ENCODE data around the gene PIEZO1. TPM values are rescaled to one million over a fixed set of nuclear protein-coding genes. Genes with fewer than 3 reads are reported as not detected.
A peak's percentile ranks its signal among the peaks of the same experiment; 100 is the strongest.

PIEZO1 gene
- total RNA-seq, 1 experiment from 2014 or later, result 391 TPM

DNA sequence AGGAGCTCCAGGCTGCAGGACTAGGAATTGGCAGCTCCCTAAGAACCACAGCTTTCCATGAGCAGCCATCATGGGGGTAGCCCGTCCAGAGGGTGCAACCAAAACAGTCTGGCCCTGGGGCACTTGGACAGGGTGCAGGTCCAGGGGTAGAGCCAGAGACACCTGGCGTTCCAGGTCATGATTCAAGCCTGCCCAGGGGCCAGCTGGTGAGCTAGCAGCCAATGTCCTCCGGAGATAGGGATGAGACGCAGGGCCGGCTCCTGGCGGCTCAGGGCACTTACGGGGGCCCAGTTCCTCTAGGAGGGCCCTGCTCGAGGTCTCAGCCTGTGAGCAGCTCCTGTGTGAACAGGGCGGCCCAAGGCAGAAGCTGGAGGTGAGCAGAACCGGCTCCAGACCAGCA, 22.1 kb downstream of the PIEZO1 start:
- no peaks in the 10 kb centered on the region for H3K27me3 ChIP-seq (ENCODE audit: insufficient read depth, low read depth)
- intact Hi-C loops (cut with micrococcal nuclease; ENCODE audit: unreplicated experiment), result loop anchor here (1.0 to 5.0 kb wide), 3 partner anchors 19 to 896 kb away; partner anchors contain the start of gene SLC7A5
- H3K79me2 ChIP-seq (ENCODE audit: low read depth), result peaks cover 87% of the 10 kb centered on the region
- no peak overlapping the region for H2AFZ ChIP-seq
- H3K36me3 ChIP-seq (ENCODE audit: low read depth), result no peaks in the 10 kb centered on the region
- DNase-seq, result peak; percentile 46 to 58
- peaks cover 77% of the 10 kb centered on the region for H3F3A ChIP-seq (ENCODE audit: insufficient read depth, low read depth)
- peak overlapping the region; percentile 63 for H3K27ac ChIP-seq
- peaks cover 98% of the 10 kb centered on the region for H3K4me1 ChIP-seq (replicated peaks; ENCODE audit: insufficient read depth)
- peak overlapping the region; percentile 83 for H3K4me2 ChIP-seq
- no TSS peak for BruUV-seq (replicated peaks)
- peak overlapping the region; percentile 49; the same call in 1 of the 2 replicates for H3K4me3 ChIP-seq
- ChIA-PET CTCF (interaction anchor here (0.9 to 3.1 kb wide), 3 partner anchors 16 to 26 kb away, joined by 8 to 16 read pairs (median 9); no protein-coding TSS in a partner anchor), POLR2A (ENCODE audit: unreplicated experiment) (interaction anchor here (0.6 to 1.3 kb wide), 6 partner anchors 8 to 1388 kb away, joined by 3 to 37 read pairs (median 5); no protein-coding TSS in a partner anchor)
- no peaks in the 10 kb centered on the region for H3K9me3 ChIP-seq (ENCODE audit: insufficient read depth, low read depth)
- H3K9me2 ChIP-seq (ENCODE audit: insufficient read depth), result no peaks in the 10 kb centered on the region
- no peak for TF ChIP-seq EZH2 (IDR thresholded peaks at IDR 0.05; ENCODE audit: low read depth)
- no peak for TF ChIP-seq CTCF (conservative IDR thresholded peaks at IDR 0.05)
- peaks cover 32% of the 10 kb centered on the region for H4K20me1 ChIP-seq (ENCODE audit: insufficient read depth)

GRCh38 chr16:88762258-88762870, 22.7 kb downstream of the PIEZO1 start:
- Histone ChIP-seq H3K36me3 (ENCODE audit: low read depth) (no peaks in the 10 kb centered on the region), H3K9me2 (ENCODE audit: insufficient read depth) (no peaks in the 10 kb centered on the region), H3F3A (ENCODE audit: insufficient read depth, low read depth) (peaks cover 80% of the 10 kb centered on the region), H3K27ac (peak overlapping the region; percentile 63), H3K4me1 (replicated peaks; ENCODE audit: insufficient read depth) (peaks cover 98% of the 10 kb centered on the region), H3K4me3 (peak overlapping the region; percentile 49; the same call in 1 of the 2 replicates), H3K9me3 (ENCODE audit: insufficient read depth, low read depth) (no peaks in the 10 kb centered on the region), H3K4me2 (peak overlapping the region; percentile 83), H4K20me1 (ENCODE audit: insufficient read depth) (peaks cover 28% of the 10 kb centered on the region), H2AFZ (no peak overlapping the region), H3K27me3 (ENCODE audit: insufficient read depth, low read depth) (no peaks in the 10 kb centered on the region), H3K79me2 (ENCODE audit: low read depth) (peaks cover 87% of the 10 kb centered on the region)
- TF ChIP-seq EZH2 (IDR thresholded peaks at IDR 0.05; ENCODE audit: low read depth) (no peak), CTCF (conservative IDR thresholded peaks at IDR 0.05) (no peak)
- TSS peak; percentile 54 for BruUV-seq (replicated peaks)
- intact Hi-C loops (cut with micrococcal nuclease; ENCODE audit: unreplicated experiment), result loop anchor here (2.0 to 5.0 kb wide), 2 partner anchors 24 to 895 kb away; partner anchors contain the start of gene SLC7A5
- CTCF ChIA-PET, result interaction anchor here (0.5 to 3.1 kb wide), 5 partner anchors 8 to 83 kb away, joined by 4 to 11 read pairs (median 8); no protein-coding TSS in a partner anchor
- DNase-seq, result no peak
- POLR2A ChIA-PET (ENCODE audit: unreplicated experiment), result interaction anchor here (0.6 to 1.3 kb wide), 8 partner anchors 9 to 1388 kb away, joined by 3 to 37 read pairs (median 5); no protein-coding TSS in a partner anchor

- Histone ChIP-seq H3K27me3 (ENCODE audit: insufficient read depth, low read depth) (no peaks in the 10 kb centered on the region), H3K79me2 (ENCODE audit: low read depth) (peaks cover 83% of the 10 kb centered on the region), H3K4me3 (peak overlapping the region; percentile 49; the same call in 1 of the 2 replicates), H2AFZ (no peak overlapping the region), H3K4me2 (peak overlapping the region; percentile 83), H3K36me3 (ENCODE audit: low read depth) (no peaks in the 10 kb centered on the region), H3F3A (ENCODE audit: insufficient read depth, low read depth) (peaks cover 77% of the 10 kb centered on the region), H4K20me1 (ENCODE audit: insufficient read depth) (peaks cover 23% of the 10 kb centered on the region), H3K9me2 (ENCODE audit: insufficient read depth) (no peaks in the 10 kb centered on the region), H3K27ac (peak overlapping the region; percentile 63), H3K9me3 (ENCODE audit: insufficient read depth, low read depth) (no peaks in the 10 kb centered on the region), H3K4me1 (replicated peaks; ENCODE audit: insufficient read depth) (peaks cover 98% of the 10 kb centered on the region)
- TF ChIP-seq CTCF (conservative IDR thresholded peaks at IDR 0.05) (no peak), EZH2 (IDR thresholded peaks at IDR 0.05; ENCODE audit: low read depth) (no peak)
- DNase-seq, result peak; percentile 88 to 98
- ChIA-PET POLR2A (ENCODE audit: unreplicated experiment) (interaction anchor here (0.6 to 1.3 kb wide), 6 partner anchors 9 to 909 kb away, joined by 3 to 11 read pairs (median 4); no protein-coding TSS in a partner anchor), CTCF (interaction anchor here (0.8 to 3.1 kb wide), 3 partner anchors 9 to 24 kb away, joined by 5 to 11 read pairs (median 9); no protein-coding TSS in a partner anchor)
- no TSS peak for BruUV-seq (replicated peaks)
- intact Hi-C loops (cut with micrococcal nuclease; ENCODE audit: unreplicated experiment), result loop anchor here (1.0 to 5.0 kb wide), 3 partner anchors 9 to 895 kb away; partner anchors contain the start of gene SLC7A5
Observed at GRCh38 chr16:88761830-88762229, 23.2 kb downstream of the PIEZO1 start.

Data from PC-9 (cell line).